GM21576 (cell line): ENCODE results near the gene SCYL1.
"Not testable (repeated sequence)": the region's sequence is repeated elsewhere in the genome, so short reads cannot be mapped to it uniquely, and the experiment has no call there.

ENCODE experiments used
- ATAC-seq: cut with Tn5 transposase; IDR thresholded peaks from one replicate; pipeline ENCODE4 v1.9.1; 2021; ENCODE audit warnings: mild to moderate bottlenecking, moderate library complexity; ENCODE audit not compliant: unreplicated experiment

SCYL1 gene

DNA sequence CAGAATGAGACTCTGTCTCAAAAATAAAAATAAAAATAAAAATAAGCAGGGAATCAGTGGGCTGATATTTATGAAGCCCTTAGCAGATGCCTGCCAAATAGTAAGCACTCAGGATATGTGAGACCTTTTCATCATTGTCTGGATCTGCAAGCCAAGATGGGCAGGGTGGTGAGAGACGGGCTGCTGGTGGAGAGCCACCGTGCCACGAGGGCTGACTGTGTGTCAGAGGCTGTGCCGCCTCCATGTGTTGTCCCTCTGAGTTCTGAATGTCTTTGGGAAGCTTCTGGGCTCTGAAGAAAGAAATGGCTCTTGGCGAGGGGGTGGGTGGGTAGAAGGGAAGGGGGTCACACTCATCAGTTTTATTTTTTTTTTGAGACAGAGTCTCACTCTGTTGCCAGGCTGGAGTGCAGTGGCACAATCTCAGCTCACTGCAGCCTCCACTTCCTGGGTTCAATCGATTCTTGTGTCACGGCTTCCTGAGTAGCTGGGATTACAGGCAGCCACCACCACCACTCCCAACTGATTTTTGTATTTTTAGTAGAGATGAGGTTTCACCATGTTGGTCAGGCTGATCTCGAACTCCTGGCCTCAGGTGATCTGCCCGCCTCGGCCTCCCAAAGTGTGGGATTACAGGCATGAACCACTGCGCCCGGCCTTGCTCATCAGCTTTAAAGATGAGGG is 40.1 kb downstream of the SCYL1 start:
- not testable (repeated sequence) for ATAC-seq

DNA sequence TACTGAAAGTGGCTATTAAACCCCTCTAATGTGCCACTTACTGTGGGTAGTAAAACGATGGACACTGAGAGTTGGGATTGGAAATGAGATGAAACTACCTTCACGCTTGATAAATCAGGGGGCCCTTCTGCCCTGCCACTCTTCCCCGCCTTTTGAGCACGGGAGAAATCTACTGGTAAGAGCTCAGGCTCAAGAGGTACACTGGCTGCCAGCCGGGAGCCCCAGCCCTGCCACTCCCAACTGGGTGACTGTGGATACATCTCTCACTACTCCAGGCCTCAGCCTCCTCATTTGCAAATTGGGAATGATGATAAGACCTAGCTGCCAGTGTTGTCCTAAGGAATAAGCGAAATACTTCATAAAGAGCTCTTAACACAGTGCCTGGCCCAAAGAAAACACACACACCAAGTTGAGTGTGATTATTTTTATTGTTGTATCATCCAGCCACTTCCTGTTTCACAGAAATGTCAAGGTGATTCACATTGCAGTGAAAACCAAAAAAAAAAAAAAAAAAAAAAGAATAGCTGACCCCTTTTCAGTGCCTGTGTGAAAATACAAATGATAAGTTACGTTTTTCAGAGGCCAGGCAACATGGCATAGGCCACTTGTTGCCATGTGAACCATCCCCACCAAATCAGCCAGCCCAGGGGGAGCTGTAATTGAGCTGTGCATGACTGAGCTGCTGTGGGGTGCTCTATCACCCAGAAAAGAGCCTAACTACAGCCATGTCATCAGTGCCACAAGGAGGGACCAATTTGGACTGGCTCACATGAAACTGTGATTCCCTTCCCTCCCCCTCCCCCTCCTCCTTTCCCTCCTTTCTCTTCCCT is 41.0 kb downstream of the SCYL1 start:
- ATAC-seq: no peak

DNA sequence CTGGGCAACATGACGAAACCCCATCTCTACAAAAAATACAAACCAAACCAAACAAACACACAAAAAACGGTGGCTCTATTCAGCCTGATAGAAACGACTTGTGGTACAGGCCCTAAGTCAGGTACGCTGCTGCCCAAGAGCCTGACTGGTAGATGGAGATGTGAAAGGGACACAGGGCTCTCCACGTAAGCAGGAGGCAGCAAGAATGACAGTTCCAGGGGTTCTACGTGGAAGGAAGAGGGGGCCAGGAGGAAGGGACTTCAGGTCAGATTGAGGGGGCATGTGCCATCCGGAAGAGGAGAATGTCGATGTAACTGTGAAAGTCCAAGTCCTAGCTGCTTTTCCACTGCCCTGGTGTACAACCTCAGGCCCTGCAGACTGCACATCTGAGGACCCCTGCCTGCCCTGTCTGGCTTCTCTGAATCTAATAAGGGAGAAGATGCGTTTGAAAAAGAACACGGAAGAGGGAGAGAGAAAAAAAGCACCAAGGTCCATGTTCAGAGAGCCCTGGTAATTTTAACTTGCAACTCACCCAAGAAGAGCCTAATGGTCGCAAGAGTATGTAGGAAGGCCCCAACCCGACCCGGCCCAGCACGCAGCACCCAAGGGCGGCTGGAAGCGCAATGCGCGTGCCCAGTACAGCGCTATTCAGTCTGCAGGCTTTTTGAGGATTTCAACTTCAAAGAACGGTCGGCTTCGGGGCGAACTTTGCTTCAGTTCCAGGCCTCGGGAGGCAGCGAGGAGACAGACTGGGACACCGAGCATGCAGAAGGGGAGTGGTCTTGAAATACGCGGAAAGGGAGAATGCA is 44.5 kb downstream of the SCYL1 start:
- ATAC-seq: no peak

DNA sequence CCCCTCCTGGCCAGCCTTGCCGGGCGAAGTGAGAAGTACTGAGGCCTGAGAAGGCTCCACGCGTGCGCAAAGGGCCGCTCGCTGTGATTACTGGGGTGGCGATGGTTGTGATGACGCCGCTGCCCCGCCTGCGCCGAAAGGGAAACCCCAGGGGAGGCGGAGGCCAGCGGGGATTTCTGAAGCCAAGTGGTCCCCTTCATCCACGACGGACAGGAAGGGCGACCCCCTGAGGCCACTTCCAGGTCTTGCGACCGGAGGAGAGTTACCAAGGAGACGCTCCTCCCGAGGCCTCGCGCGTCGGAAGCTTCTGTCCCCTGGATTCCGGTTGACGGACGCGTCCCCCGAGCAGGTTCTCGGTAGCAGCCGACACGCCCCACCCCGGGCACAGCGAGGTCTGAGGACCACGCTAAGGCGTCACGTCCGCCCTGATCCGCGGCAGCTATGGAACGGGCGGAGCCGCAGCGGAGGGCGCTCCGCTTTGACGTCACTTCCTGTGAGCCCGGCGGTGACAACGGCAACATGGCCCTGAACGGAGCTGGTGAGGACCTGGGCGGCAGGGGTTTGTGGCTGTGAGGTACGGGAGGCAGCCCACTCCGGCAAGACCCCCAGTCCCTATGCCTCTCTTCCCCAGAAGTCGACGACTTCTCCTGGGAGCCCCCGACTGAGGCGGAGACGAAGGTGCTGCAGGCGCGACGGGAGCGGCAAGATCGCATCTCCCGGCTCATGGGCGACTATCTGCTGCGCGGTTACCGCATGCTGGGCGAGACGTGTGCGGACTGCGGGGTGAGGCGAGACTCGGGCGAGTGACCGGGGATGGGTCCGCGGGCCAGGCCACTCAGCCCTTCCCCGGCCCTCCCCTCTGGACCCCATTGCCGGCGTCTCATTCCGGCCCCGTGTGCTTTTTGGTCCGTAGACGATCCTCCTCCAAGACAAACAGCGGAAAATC is 45.4 kb downstream of the SCYL1 start, which contains the start of gene ZNRD2:
Gene ZNRD2 (plus strand): TSS at position 505 of the 946 bp plus-strand sequence. CDS start 15 bp downstream, at position 520.
- peak; percentile 53 for ATAC-seq

DNA sequence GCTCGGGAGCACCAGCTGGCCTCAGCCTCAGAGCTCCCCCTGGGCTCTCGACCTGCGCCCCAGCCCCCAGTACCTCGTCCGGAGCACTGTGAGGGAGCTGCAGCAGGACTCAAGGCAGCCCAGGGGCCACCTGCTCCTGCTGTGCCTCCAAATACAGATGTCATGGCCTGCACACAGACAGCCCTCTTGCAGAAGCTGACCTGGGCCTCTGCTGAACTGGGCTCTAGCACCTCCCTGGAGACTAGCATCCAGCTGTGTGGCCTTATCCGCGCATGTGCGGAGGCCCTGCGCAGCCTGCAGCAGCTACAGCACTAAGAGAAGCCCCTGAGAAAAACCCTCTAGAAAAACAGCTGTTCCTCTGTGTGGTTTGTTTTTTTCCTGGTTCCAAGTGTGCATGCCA is 46.5 kb downstream of the SCYL1 start:
- ATAC-seq: no peak

DNA sequence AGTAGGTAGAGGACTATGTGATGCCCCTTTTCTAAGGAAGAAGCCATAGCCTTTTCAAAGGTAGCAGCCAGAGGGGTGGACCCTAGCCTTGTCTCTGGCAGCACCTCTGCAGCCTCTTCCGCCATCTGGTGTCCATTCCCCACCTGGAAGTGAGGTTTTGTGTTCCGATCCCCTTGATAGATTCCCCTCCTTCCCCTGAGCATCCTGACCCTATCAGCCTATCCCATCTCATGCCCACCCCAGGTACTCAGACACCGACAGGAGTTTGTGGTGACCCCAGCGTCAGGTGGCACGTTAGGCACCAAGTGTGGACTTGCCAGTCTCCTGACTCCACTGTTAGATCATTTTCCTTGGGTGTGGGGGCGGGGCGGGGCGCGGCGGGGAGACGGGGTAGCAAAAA is 47.1 kb downstream of the SCYL1 start:
- ATAC-seq: no peak

DNA sequence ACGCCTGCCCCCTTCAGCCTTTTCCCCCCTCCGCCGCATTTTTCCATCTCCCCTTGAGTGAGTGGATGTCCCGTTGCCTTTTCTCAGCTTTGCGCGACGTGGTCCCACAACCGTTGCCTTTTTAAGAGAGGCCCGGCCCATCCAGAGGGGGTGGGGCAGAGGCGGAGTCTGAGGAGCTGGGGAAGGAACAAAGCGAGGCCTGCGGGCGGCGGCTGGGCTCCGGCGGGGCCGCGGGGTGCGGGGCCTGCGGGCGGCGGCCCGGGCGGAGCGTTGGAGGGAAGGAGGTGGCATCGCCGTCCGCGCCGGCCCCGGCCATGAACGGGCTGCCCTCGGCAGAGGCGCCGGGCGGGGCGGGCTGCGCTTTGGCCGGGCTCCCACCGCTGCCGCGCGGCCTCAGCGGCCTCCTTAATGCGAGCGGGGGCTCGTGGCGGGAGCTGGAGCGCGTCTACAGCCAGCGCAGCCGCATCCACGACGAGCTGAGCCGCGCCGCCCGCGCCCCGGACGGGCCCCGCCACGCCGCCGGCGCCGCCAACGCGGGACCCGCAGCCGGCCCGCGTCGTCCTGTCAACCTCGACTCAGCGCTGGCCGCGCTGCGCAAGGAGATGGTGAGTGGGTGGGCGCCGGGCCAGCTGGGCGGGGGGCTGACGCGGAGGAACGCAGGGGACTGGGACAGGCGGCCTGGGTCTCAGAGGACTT is 47.6 kb downstream of the SCYL1 start, which contains the start of gene FAM89B:
Gene FAM89B (plus strand): TSS at position 183 of the 696 bp plus-strand sequence. CDS start 132 bp downstream, at position 315.
- ATAC-seq: no peak

DNA sequence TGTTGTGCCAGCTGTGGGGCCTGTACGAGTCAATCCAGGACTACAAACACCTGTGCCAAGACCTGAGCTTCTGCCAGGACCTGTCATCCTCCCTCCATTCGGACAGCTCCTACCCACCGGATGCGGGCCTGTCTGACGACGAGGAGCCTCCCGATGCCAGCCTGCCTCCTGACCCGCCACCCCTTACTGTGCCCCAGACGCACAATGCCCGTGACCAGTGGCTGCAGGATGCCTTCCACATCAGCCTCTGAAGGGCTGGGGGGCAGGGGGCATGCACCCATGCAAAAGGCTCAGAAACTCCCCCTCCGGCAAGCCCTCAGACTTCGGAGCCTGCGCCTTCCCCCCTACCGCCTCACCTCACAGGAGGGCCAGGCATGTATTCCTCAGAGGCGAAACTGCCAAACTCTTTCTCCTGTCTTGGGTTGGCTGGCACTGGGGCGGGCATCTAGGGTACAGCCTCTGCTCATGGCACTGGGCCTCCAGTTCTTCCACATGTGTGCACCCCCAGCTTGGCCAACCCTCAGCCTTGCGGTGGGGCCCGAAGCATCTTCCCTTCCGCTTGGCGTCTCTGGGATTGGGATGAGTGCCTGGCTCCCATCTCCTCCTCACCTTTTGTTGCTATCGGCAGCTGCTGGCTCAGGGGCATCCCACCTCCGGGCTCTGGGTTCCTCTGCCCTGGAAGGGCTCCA is 48.7 kb downstream of the SCYL1 start:
- no peak for ATAC-seq

DNA sequence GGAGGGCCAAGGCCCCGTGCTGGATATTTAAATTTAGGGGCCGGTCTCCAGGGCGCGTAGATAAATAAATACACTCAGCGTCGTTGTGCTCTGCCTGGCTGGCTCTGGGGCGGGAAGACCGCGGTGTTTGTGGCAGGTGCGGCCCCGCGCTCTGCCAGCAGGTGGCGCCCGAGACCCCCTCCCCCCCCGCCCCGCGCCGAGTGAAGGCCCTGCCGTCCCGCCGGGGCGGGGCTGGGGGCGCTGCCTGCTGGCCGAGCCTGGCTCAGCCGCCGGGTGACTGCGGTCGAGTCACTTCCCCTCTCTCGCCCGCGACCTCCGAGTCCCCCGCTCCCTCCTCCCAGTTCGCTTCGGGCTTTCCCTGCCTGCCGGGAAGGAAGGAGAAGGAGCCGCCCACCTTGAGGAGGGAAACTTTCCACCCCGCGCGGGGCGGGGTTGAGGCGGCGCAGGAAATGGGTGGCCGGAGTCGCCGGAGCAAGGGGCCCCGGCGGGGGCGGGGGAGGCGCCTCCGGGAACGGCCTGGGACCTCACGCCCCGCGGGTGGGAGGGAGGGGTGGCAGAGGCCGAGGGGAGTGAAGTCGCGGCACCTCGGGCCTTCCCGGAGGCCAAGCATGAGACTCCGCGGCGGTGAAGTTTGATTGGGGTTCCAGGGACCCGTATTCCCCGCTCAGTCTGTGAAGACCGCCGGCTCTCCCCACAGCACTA is 49.4 kb downstream of the SCYL1 start:
- ATAC-seq: peak; percentile 29

DNA sequence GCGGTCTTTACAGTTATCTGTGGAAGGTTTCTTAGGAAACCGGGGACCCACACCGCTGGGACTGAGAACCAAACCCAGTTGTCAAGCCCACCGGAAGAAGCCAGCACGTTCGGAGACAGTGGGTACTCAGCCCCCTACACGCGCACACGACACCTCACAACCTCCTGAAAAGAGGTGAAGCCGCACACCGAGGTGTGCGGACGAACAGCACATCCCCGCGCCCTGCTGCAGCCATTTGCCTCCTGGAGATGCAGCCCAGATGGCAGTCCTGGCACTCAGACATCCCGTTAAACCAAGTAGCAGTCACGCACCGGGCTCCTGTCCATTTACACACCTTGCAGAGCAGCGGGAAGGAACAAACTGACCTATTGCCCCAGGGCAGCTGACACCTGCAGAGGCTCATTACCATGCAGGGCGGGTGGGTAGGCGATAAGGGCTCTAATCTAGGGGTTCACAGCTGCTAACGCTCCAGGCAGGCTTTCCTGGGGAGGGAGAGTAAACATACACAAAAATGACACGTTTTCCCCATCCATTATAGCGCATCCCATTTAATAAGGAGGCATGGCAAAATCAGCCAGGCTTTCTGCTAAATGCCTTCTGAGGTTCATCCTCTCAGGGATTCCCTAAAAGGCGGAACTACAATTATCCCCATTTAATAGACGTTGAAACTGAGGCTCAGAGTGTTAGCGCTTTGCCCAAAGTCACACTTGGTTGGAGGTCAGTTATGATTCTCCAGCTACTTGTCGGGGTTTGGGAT is 50.1 kb downstream of the SCYL1 start:
- ATAC-seq: no peak

DNA sequence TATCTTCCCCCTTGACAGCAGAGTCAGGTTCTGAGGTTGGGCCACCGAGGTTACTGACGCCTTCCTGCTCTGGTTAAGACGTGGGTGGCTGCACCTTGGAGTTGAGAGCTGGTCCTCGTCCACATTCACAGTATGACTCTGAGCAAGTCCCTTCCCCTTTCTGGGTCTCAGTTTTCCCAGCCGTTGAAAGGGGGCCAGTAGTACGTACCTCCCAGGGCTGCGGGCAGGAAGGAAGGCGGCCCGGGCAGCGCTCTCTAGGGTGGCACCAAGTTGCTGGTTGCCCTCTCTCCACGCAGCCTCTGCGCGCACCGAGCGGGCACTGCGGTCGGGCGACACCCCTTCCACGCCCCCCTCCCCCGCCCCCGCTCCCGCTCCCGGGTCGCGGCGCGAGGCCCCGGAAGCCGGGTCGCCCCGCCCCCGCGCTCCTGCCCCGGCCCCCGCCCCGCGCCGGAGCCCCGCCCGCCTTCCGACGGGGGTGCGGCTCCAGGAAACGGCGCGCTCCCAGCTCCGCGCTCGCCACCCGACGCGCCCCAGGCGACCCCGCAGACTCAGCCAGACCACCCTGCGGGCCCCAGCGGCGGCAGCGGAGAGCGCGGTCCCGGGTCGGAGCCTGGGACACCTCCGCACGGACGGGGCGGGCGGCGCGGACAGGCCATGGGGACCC is 50.8 kb downstream of the SCYL1 start, which contains the start of gene EHBP1L1:
Gene EHBP1L1 (plus strand): TSS at position 486 of the 664 bp plus-strand sequence. CDS start 250 bp downstream, outside the sequence.
- ATAC-seq: no peak

DNA sequence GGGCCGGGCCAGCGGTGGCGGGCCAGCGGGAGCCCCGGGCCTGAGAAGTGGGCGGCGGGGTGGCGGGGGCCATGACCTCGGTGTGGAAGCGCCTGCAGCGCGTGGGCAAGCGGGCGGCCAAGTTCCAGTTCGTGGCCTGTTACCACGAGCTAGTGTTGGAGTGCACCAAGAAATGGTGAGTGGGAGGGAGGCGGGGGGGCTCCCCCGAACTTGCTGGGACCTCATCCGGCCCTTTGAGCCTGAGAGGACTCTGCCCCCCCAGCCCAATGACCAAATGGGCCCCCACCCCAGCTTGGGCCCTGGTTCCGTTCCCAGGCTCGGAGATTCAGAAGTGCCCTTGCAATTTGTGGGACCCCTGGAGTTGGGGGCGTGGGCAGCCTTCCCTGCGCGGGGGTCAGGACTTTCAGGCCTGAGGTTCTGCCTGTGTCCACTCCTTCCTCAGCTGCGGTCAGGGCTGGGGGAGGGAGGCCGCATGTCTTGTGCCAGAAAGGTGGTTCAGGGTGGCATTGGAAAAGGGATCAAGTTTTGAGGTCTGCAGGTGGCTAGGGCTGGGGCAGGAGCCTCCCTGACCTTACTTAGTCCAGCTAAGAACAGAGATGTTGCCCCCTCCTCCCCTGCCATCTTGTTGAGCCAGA is 51.5 kb downstream of the SCYL1 start:
- ATAC-seq: no peak

DNA sequence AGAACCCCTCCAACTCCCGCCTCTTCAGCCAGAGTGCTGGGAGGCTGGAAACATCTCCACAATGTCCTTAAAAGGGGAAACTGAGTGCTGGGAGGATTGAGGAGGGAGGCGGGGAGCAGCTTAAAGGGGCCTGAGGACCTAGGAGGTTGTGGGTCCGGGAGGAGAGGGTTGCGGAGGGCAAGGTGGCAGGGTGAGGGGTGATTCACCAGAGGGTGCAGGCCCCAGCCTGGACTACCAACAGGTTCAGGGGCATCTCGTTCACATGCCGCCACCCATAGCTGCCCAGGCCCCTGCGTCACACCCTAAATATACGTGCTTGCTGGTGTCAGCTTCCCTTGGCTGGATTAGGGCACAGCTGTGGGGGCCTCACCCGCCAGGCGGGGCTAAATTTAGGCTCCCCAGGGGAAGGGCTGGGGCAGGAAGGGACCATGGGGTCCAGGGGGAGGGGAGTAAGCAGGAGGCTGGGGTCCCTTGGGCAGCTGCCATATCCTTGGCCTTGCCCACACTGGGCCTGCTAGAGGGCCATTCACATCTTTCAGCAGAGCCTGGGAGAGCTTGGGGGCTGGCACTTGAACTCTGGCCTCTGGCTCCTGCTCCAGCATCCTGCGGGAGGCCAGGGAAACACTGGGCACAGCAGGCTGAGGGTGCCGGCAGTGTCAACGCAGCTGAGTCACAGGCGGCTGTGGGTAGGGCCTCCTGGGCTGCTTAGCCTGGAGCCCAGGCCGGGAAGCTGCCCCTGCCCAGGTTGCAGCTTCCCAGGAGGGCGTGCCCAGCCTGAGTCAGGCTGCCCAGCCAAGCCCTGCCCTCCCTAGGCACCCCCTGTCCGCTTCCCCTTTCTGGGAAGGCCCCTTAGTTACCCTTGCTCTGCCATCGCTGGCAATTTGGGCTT is 52.2 kb downstream of the SCYL1 start:
- no peak for ATAC-seq

DNA sequence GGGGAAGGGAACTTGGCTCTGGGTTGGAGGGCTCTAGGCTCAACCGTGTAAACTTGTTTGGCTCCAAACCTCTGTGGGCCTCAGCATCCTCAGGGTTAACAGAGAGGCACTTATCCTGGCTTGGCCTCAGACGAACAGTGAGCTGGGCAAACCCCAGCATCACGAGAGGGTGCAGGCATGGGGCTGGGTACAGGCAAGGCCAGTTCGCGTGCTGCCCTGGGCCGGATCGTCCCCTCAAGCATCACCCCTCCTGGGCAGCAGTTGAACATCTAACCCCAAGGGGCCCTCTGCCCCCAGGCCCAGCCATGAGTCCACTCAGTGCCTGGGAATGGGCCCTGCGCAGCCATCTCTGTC is 52.9 kb downstream of the SCYL1 start:
- no peak for ATAC-seq

DNA sequence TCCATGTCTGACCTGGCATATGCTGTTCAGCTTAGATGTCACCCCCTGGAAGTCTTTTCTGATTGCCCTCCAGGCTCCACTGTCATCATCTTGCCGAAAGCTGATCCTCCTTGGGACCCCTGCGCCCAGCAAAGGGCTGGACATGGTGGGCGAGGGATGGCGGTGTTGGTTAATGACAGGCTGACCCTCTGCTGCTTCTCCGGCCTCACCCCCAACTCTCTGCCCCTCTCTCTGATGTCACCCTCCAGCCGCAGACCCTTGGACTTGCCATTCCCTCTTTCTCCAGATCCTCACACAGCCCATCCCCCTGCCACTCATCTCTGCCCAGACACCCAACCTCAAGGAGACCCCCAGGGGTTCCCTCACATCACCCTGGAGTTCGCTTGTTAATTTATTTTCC is 53.3 kb downstream of the SCYL1 start:
- no peak for ATAC-seq

DNA sequence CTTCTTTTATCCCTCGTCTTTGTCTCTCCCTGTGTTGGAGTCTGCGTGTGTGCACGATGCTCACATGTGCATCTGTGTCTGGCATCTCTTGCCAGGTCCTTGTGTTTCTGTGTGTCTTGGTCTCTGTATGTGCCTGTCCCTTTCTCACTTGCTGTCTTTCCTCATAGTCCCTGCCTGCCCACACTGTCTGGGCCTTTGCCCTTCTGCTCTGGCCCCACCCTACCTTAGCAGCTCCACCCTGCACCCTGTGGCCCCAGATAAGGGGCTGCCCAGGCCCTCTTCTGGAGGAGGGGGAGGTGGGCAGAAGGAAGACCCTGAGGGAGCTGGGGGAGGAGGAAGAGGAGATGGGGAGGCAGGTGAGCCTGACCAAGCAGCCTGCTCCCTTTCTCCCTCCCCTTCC is 53.8 kb downstream of the SCYL1 start:
- no peak for ATAC-seq
